ENCODE measurements around the gene MTUS2.

Gene MTUS2

GRCh38 chr13:29039212-29039611 lies 219.1 kb downstream of the MTUS2 start:
- DNase-seq: no peak

- no peak for DNase-seq
Observed at GRCh38 chr13:29046588-29046987, 226.4 kb downstream of the MTUS2 start.

- DNase-seq: no peak
Observed at GRCh38 chr13:29049524-29049923, 229.4 kb downstream of the MTUS2 start.

- no peak for DNase-seq
Observed at GRCh38 chr13:29050719-29051118, 230.6 kb downstream of the MTUS2 start.

- no peak for DNase-seq
Observed at GRCh38 chr13:29059800-29060199, 239.7 kb downstream of the MTUS2 start.

GRCh38 chr13:29065142-29065541 lies 245.0 kb downstream of the MTUS2 start:
- DNase-seq: no peak

- no peak for DNase-seq
Observed at GRCh38 chr13:29067306-29067945, 247.3 kb downstream of the MTUS2 start.

GRCh38 chr13:29073755-29074154 lies 253.6 kb downstream of the MTUS2 start:
- DNase-seq: no peak

- no peak for DNase-seq
Observed at GRCh38 chr13:29077051-29077813, 257.1 kb downstream of the MTUS2 start.

- DNase-seq: no peak
Observed at GRCh38 chr13:29081036-29081435, 260.9 kb downstream of the MTUS2 start.

- no peak for DNase-seq
Observed at GRCh38 chr13:29081697-29082440, 261.7 kb downstream of the MTUS2 start.

GRCh38 chr13:29099781-29100406 lies 279.8 kb downstream of the MTUS2 start:
- DNase-seq: no peak

GRCh38 chr13:29100758-29101157 lies 280.6 kb downstream of the MTUS2 start:
- no peak for DNase-seq

GRCh38 chr13:29101409-29101808 lies 281.3 kb downstream of the MTUS2 start:
- no peak for DNase-seq

- no peak for DNase-seq
Observed at GRCh38 chr13:29101905-29102304, 281.8 kb downstream of the MTUS2 start.

GRCh38 chr13:29103065-29103800 lies 283.1 kb downstream of the MTUS2 start:
- DNase-seq: no peak

- no peak for DNase-seq
Observed at GRCh38 chr13:29104461-29104860, 284.3 kb downstream of the MTUS2 start.

- no peak for DNase-seq
Observed at GRCh38 chr13:29105779-29106178, 285.6 kb downstream of the MTUS2 start.

GRCh38 chr13:29106651-29107050 lies 286.5 kb downstream of the MTUS2 start:
- DNase-seq: no peak

- DNase-seq: no peak
Observed at GRCh38 chr13:29108068-29108786, 288.1 kb downstream of the MTUS2 start.

GRCh38 chr13:29109987-29110386 lies 289.8 kb downstream of the MTUS2 start:
- no peak for DNase-seq

- no peak for DNase-seq
Observed at GRCh38 chr13:29111446-29111845, 291.3 kb downstream of the MTUS2 start.
